ENCODE results near the gene RNF222.
"Not testable (repeated sequence)": the region's sequence is repeated elsewhere in the genome, so short reads cannot be mapped to it uniquely, and the experiment has no call there.

The RNF222 gene

DNA sequence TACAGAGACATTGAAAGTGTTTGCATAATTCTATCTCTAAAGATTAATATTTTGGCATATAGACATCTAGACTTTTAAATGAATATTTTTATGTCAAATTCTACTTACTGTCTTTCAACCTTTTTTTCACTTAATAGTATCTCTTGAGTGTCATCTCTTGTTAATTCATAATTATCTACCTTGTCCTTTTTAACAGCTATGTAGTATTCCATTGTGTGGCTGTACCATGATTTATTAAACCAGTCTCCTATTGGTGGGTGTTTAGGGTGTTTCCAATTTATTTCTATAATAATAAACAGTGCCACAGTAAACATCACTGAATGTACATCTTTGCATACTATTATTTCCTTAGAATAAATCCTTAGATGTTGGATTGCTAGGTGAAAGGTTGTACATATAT, 16.3 kb upstream of the RNF222 start:
- DNase-seq (ENCODE audit: low read depth), result no peak
- no peak overlapping the region for H3K4me3 ChIP-seq (ENCODE audit: low read depth, low read length)

DNA sequence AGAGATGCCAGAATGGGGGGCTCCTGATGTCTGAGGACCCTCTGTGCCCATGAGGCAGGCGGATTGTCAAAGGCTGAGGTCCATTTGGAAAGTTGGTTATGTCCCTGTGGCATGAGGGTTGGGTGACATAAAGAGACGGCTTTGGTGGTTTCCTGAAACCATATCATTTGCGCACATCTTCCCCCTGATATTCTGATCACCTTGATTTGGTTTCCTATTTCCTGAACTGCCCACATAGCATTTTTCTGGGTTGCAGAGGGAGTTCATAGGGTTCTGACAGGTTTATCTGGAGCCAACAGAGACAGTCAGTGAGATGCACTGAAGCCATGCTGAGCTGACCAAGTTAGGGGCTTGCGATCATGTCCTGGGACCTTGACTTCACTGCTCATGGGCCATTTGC, 15.7 kb upstream of the RNF222 start:
- H3K4me3 ChIP-seq (ENCODE audit: low read depth, low read length), result no peak overlapping the region
- no peak for DNase-seq (ENCODE audit: low read depth)

DNA sequence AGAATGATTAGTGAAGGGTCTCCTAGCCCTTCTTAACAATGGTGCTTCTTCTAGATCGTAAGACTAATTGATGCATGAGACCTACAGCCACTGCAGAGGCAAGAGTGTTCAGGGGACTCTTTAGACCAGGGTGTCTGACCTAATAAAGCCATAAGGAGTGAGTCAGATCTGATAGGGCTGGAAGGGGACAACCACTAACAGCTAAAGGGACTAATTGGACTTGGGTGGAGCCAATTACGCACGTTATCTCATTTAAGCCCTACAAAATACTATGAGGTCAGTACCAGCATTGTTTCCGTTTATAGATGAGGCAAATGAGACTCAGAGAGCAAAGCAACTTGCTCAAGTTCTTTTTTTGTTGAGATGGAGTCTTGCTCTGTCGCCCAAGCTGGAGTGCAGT, 14.5 kb upstream of the RNF222 start:
- H3K4me3 ChIP-seq (ENCODE audit: low read depth, low read length), result no peak overlapping the region
- no peak for DNase-seq (ENCODE audit: low read depth)

DNA sequence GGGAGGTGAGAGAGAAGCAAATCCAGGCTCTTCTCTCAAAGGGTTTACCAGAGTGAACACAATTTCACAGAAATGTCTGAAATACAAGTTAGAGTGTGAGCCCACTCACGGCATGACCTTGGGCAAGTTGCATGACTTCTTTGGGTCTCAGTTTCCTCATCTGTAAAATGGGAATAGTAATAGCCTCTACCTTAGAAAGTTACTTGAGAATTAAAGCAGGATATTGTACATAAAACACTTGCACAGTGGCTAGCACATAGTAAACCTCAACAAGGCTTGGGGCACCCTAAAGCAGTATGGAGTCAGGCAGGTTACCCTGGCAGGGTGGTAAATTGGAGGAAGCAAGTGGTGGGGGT, 13.2 kb upstream of the RNF222 start:
- H3K4me3 ChIP-seq (ENCODE audit: low read depth, low read length), result no peak overlapping the region
- DNase-seq (ENCODE audit: low read depth), result no peak

DNA sequence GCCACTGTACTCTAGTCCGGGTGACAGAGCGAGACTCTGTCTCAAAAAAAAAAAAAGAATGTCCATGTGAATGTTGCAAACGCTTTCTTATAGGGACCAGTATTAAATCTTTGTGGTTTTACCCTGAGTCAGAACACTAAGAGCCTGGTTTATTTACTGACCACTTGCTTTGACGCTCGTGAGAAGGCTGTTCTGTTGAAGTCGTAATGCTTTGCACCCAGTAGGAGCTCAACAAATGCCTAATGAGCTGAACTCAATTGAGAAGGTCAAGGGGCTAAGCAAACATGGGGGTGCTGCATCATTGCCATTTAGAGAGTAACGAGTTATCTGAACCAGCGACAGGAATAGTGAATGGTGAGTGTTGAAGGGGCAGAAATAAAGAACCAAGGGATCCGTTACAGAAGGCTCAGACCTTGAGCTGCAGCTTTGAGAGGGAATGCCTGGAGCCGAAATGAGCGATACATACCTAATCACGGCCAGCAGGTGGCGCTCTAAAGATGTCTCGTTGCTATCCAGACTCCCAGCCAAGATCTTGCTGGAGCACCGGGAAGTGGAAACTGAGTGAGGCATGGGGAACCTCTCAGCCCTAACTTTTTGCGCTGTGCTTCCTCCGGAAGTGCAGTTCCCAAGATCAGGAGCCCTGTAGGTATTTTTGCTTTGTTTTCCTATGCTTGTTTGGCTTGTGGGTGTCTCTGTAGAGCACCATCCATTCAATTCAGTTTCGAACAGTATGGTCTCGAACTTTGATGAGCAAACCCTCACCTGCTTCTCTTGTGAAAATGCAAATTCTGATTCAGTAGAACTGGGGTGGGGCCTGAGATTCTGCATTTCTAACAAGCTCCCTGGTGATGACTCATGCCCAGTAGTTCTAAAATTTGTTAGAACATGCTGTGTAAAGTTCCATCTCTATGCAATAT, 12.6 kb upstream of the RNF222 start:
- H3K4me3 ChIP-seq (ENCODE audit: low read depth, low read length), result no peak overlapping the region
- DNase-seq (ENCODE audit: low read depth), result peak; percentile 41

DNA sequence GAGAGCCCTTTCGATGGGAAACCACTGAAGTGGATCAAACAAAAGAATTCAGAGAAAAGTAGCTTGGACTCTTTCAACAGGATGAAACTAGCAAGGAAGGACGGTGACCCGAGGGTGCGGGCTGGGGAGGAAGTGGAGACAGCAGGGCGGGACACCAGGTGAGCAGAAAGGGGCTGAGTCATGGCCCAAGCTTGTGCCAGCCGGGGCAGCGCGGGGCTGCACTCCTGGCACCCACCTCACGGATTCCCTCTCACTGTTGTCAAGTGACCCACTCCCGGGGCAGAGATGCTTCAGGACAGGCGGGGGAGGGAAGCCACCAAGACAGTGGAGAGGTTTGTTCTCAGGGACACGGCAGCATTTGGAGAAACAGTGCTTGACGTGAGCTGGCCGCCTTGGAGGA, 10.7 kb upstream of the RNF222 start:
- no peak for DNase-seq (ENCODE audit: low read depth)
- no peak overlapping the region for H3K4me3 ChIP-seq (ENCODE audit: low read depth, low read length)

DNA sequence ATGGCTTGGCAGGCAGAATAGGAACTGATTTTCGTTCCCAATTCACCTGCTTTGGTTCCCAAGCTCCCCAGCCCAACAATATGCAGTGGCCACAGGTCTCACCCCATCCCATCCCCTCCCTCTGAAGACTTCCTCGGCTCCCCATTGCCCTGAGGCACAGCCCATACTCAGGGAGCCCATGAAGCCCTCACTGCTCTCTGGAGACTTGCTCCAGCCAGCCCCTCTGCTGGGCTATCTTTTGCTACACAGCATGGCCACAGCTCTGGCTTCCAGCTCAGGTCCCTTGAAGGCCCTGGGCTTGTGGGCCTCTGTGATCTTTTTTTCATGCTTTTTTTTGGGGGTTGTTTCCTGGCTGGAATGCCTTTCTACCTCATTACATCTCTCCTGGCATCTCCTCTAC, 8.5 kb upstream of the RNF222 start:
- H3K4me3 ChIP-seq (ENCODE audit: low read depth, low read length), result no peak overlapping the region
- DNase-seq (ENCODE audit: low read depth), result no peak

DNA sequence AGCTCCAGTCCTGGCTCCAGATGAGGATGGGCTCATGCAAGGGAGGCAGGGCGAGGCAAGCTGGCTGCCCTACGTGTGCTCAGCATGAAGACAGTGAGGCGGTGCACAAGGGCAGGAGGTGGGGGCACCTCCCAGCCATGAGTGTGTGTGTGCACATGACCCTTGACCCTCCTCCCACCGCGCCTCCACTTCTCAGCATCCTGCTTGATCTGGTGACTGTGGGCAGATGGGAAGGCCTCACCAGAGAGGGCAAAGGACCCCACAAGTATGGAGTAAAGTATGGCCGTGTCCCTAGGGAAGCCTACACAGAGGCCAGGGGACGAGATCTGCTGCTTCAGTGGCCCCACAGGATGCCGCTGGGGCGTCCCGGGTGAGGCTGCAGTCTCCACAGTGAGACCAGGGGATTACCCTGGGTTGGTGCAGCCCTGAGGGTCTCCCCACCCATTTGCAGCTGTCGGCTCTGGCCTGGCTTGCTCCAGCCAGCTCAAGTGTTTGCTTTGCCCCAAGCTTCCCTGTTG, 7.9 kb upstream of the RNF222 start:
- H3K4me3 ChIP-seq (ENCODE audit: low read depth, low read length), result no peak overlapping the region
- DNase-seq (ENCODE audit: low read depth), result no peak

DNA sequence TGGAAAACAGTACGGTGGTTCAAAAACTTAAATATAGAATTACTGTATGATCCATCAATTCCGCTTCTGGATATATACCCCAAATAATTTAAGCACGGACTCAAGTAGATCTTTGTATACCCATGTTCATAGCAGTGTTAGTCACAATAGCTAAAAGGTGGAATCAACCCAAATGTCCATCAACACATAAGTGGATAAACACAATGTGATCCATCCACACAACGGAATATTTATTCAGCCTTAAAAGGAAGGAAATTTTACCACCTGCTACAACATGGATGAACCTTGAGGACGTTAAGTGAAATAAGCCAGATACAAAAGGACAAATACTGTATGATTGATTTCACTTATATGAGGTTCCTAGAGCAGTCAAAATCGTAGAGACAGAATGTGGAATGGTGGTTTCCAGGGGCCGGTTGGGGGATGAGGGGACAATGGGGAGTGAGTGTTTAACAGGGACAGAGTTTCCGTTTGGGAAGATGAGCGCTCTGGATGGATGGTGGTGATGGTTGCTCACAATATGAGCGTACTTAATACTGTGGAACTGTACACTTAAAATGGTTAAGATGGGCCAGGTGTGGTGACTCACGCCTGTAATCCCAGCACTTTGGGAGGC, 5.4 kb upstream of the RNF222 start:
- H3K4me3 ChIP-seq (ENCODE audit: low read depth, low read length), result no peak overlapping the region
- no peak for DNase-seq (ENCODE audit: low read depth)

DNA sequence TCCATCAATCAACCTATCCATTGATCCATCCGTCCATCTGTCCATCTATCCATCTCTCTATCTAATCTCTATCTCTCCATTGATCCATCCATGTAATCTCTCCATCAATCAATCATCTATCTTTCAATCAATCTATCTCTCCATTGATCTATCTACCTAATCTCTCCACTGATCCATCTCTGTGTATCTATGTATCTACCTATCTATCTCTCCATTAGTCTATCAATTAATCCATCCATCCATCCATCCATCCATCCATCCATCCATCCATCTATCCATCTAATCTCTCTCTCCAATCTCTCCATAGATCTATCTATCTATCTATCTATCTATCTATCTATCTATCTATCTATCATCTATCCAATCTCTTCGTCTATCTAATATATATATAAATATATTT, 3.5 kb upstream of the RNF222 start:
- H3K4me3 ChIP-seq (ENCODE audit: low read depth, low read length), result no peak overlapping the region
- DNase-seq (ENCODE audit: low read depth), result no peak

DNA sequence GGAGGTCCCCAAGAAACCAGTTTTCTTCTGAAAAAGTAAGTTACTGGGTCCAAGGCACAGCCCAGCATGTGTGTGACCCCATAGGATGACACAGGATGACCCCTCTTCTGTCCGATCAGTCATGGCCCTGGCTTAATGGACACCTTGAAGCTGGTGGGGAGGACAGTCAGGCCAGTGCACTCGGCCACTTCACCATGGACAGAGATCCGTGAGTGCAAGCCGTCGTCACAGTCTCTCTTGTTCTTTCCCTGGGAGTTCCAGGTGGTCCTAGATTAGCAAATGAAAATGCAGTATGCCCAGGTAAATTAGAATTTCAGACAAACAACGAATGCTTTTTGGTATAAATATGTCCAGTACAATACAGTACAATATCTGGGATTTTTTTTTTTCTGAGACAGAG, 1.4 kb upstream of the RNF222 start:
- H3K4me3 ChIP-seq (ENCODE audit: low read depth, low read length), result no peak overlapping the region
- no peak for DNase-seq (ENCODE audit: low read depth)

DNA sequence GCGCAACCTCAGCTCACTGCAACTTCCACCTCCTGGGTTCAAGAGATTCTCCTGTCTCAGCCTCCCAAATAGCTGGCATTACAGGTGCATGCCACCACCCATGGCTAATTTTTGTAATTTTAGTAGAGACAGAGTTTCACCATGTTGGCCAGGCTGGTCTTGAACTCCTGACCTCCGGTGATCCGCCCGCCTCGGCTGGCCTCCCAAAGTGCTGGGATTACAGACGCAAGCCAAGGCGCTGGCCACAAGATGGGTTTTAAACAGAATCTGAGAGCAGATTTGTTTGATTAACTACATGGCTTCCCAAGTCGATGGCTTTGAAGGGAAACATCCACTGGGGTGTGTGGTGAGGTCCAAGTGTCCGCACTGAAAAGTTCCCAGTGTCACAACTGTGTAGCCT, 3.1 kb downstream of the RNF222 start:
- H3K4me3 ChIP-seq (ENCODE audit: low read depth, low read length); DNase-seq (ENCODE audit: low read depth): not testable (repeated sequence)

DNA sequence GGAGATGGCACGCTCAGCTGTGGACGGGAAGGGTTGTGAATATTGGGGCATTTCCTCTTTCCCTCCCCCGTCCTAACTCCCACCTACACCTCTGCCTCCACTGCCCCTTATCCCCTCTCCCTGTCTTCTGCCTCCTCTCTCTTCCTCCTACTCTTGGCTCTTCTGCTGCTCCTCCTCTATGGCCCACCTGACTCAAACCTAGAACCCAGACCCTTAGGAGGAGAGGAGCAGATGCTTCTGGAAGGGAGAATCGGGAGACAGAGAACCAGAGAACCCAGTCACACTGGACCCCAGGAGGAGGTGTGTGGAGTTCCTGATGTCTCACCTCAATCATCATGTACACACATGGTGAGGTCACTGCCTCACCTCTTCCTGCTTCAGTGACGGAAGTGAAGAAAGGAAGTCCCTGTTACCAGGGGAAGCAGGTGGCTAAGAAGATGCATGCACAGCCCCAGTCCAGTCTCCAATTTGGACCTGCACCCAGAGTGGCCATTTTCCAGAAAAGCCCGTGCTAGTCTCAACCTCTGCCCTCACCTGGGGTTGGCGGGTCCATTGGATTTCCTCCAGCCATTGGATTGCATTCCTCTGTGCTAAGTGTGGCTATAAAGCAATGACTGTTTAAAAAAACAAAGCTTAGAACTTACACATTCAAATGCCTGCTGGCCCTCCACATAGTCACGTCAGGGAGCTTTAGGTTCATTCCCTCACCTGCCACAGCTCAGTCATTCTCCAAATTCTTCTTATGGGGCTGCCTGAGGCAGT, 4.0 kb downstream of the RNF222 start:
- DNase-seq (ENCODE audit: low read depth), result no peak
- no peak overlapping the region for H3K4me3 ChIP-seq (ENCODE audit: low read depth, low read length)

DNA sequence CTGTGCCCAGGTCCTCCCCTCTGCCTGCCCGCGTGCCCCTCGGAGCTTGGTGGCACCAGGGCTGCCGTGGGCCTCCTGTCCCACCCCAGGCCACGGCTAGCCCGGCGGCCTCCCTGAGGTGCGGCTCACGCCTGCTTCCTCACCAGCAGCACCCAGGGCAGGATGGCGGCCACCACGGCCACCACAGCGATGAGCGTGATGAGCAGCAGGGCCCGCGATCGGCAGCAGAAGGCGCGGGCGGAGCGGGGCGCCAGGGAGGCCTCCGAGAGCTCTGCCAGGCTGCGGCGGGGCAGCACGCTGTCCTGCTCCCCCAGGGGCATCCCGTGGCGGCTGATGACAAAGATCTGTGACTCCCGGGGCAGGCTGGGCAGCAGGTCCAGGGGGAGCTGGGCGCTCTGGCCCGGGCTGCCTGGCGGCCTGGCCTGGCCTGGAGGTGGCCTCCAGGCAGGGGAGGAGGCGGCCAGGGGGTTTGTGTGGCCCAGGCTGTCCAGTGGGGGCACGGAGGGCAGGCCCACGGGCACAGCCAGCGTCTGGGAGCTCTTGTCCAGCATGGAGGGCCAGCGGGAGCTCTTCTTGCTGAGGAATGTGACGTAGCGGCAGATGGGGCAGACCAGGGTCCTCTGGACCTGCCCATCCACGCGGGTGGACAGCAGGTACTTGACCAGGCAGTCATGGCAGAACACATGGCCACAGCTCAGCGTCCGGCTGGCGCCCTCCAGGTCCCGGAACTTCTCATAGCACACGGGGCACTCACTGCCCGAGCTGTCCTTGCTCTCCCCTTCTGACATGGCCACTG, 4.8 kb downstream of the RNF222 start:
- H3K4me3 ChIP-seq (ENCODE audit: low read depth, low read length), result no peak overlapping the region
- no peak for DNase-seq (ENCODE audit: low read depth)

DNA sequence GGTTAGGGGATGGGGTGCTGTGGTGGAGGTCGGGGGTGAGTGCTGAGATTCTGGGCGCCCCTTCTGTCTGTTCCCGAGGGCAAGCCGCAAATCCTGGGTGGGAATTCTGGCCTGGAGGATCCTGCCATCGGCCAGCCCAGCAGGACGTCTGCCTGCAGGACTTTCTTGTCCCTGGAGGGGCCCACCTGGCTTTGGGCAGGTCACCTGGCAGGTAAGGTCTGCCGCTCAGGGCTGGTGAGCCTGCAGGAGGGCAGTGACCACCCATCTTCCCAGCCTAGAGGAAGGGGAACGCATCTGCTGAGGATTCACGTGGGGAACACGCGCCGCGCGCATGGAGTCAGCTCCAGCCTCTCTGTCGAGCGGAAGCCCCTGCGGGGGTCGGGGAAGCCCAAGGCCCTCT, 5.4 kb downstream of the RNF222 start:
- H3K4me3 ChIP-seq (ENCODE audit: low read depth, low read length), result no peak overlapping the region

DNA sequence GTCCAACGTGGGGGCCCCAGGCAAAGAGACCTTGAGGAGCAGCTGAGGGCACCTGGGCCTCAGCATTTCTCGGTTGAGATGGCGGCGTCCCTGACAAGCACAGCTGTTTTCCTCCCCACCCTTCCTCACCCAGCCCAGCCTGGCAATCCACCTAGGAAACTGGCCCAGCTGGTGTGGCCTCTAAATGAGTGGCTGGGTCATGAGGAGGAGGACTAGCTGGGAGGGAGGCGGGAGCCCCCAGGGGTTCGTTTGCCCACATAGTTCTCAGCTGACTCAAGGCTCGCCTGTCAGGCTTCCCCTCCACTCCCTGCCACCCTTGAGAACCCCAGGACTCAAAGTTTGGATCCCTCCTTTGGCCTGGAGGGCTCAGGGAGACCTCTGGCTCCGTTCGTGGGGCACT, 5.9 kb downstream of the RNF222 start:
- no peak overlapping the region for H3K4me3 ChIP-seq (ENCODE audit: low read depth, low read length)
- no peak for DNase-seq (ENCODE audit: low read depth)

More for the DNA sequence above, 5.4 kb downstream of the RNF222 start:
- no peak for DNase-seq (ENCODE audit: low read depth)

DNA sequence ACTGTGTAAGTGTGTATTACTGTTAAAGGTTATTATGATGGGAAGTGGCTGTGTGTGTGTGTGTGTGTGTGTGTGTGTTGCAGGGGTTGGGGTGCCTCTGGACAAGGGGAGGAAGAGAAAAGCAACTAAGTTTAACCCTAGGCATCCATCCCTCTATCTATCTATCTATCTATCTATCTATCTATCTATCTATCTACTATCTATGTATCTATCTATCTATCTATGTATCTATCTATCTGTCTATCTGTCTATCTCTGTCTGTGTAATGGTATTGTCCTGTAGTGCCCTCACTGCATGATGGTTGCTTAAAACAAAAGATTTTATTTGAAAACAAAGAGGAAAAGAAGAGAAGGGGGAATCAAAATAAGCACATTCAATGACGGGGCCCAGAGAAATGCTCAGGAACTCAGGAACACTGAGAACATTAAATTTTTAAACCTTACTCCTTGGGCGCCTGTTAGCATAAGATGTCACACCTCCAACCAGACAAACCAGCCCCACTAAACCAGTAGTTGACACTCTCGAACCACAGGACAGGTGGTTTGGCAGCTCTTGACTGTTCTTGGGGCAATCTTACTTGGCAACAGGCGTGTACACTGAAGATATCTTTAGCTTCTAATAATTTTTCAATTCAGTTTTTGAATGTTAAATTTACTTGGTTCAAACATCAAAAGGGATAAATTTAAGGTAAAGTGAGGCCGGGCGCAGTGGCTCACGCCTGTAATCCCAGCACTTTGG, 9.5 kb downstream of the RNF222 start:
- DNase-seq (ENCODE audit: low read depth), result no peak

DNA sequence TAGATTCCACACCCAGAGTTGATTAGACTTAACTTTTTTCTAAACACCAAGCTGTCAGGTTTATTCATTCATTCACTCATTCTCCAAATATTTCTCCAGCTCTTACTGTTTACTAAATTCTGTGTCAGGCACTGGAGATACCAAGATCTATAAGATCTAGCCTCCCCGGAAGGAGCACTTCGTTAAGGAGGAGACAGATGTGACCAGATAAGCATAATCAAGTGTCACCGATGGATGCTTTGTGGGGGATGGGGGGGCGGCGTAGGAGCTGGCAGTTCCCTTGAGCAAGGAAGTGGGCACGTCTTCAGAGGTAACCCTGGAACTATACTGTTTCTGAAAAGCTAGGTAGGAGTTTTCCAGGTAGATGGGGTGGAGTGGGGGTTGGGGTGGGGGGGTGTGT, 10.8 kb downstream of the RNF222 start:
- no peak for DNase-seq (ENCODE audit: low read depth)
- no peak overlapping the region for H3K4me3 ChIP-seq (ENCODE audit: low read depth, low read length)

More for the DNA sequence above, 9.5 kb downstream of the RNF222 start:
- no peak overlapping the region for H3K4me3 ChIP-seq (ENCODE audit: low read depth, low read length)
